Lung (tissue), 12 donors: ENCODE data around the gene OGFOD3. TPM values are rescaled to one million over a fixed set of nuclear protein-coding genes. Genes with fewer than 3 reads are reported as not detected.

Source experiments
- ATAC-seq: fragments of 200-7000 bp; cut with Tn5 transposase; one replicate; pipeline ENCODE4 v1.9.1; 2020; ENCODE audit warnings: moderate number of reproducible peaks; ENCODE audit not compliant: insufficient read depth, low FRiP score
- DNase-seq, 3 donors: peaks; one replicate each; pipeline ENCODE4 v3.0.0-alpha.2; 2013 to 2017
- H3K27ac ChIP-seq, 2 donors: one replicate each; pipeline ENCODE4 v1.5.1; 2013; ENCODE audit warnings: mild to moderate bottlenecking in 2 of 2, moderate library complexity in 2 of 2, control low read depth in 1 of 2, inconsistent platforms in 1 of 2, low read depth in 1 of 2, low read length in 1 of 2
- H3K27me3 ChIP-seq, 3 donors: one replicate each; pipeline ENCODE4 v1.5.1; 2013; ENCODE audit warnings: low read length in 2 of 3; ENCODE audit not compliant: control insufficient read depth in 3 of 3, insufficient read depth in 3 of 3
- H3K36me3 ChIP-seq, 4 donors: one replicate each; pipeline ENCODE4 v1.5.1; 2013; ENCODE audit warnings: low read length in 4 of 4, mild to moderate bottlenecking in 1 of 4, moderate library complexity in 1 of 4; ENCODE audit not compliant: control insufficient read depth in 4 of 4, insufficient read depth in 4 of 4
- H3K4me1 ChIP-seq, 5 donors: one replicate each; pipeline ENCODE4 v1.5.1; 2013; ENCODE audit warnings: low read length in 5 of 5, mild to moderate bottlenecking in 2 of 5, moderate library complexity in 1 of 5; ENCODE audit not compliant: control insufficient read depth in 5 of 5, insufficient read depth in 5 of 5
- H3K4me3 ChIP-seq: one replicate; pipeline ENCODE4 v1.5.1; 2013; ENCODE audit warnings: mild to moderate bottlenecking, control low read depth, moderate library complexity
- H3K9ac ChIP-seq, 2 donors: one replicate each; pipeline ENCODE4 v1.5.1; 2013; ENCODE audit warnings: low read length in 2 of 2, control low read depth in 1 of 2; ENCODE audit not compliant: insufficient read depth in 1 of 2
- H3K9me3 ChIP-seq, 4 donors: one replicate each; pipeline ENCODE4 v1.5.1; 2013; ENCODE audit warnings: low read length in 3 of 4, mild to moderate bottlenecking in 1 of 4, moderate library complexity in 1 of 4; ENCODE audit not compliant: control insufficient read depth in 4 of 4, insufficient read depth in 3 of 4
- CTCF ChIP-seq: IDR thresholded peaks from 2 replicates; pipeline ENCODE4 v1.5.1; 2012; ENCODE audit warnings: mild to moderate bottlenecking; ENCODE audit errors: control extremely low read depth, extremely low read depth
- WGBS, 2 donors: extraction: QIAGEN DNeasy Blood & Tissue Kit; methylation state at CpG; one replicate each; pipeline ENCODE4 v1.1.7; 2013; 5-methylcytosine and 5-hydroxymethylcytosine counted together
- polyA plus RNA-seq, 2 donors: library from polyadenylated mRNA; stranded (reverse); fragments of 200-250 nt; gene quantifications; one replicate each; pipeline ENCODE4 v1.2.1, GENCODE V29; 2013
- total RNA-seq, 2 donors: library from RNA; depleted of rRNA in 1 of 2; stranded (reverse); fragments of >200 nt in 1 of 2; gene quantifications; one replicate each; pipeline ENCODE4 v1.2.1, GENCODE V29; 2014 to 2021
- donor health status: control.
- donor health status: control.
- donor health status: Bipolar disorder and iron deficiency.
- donor health status: healthy.
- donor health status: DM: yes; HTN: yes; CAD: no.

OGFOD3 gene
- total and polyA plus RNA-seq, 4 donors = 20.6 to 41.6 (median 29.8) TPM

GRCh38 chr17:82440469-82440981 is 22.1 kb upstream of the OGFOD3 start:
- H3K9ac ChIP-seq = no peak overlapping the region
- peaks cover 0 to 60% (median 10%) of the 10 kb centered on the region in 4 donors for H3K36me3 ChIP-seq
- DNase-seq = no peak
- no peak overlapping the region for H3K4me3 ChIP-seq
- WGBS, 2 donors = 36 to 66% methylated on average over 22 of the region's 22 CpGs
- peaks cover 0 to 8% (median 0%) of the 10 kb centered on the region in 5 donors for H3K4me1 ChIP-seq
- no peaks in the 10 kb centered on the region for H3K27me3 ChIP-seq
- no peaks in the 10 kb centered on the region for H3K9me3 ChIP-seq
- no peak overlapping the region for H3K27ac ChIP-seq
- no peak for ATAC-seq
- no peak for TF ChIP-seq CTCF

DNA sequence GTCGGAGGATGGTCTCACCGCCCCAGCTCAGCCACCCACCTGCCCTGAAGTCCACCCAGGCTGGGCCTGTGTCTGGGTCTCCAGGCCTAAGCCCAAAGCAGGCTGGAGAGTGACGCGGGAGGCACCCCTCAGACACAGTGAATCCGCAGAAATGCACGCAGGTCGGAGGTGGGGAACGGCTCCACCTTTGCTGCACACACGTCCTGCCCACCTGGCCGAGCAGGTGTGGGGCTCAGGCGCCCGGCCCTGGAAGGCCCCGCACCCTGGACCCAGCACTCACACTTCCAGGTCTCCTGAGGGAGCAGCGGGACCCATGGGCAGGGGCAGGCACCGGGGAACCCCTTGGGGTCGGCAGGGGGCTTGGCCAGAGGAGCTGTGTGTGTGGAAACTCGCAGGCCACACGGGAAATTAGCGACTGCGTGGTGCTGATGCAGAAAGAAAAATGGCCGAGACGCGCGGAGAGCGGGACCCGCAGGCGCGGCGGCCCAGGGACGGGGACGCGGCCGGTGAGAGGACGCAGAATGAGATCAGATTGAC is 21.5 kb upstream of the OGFOD3 start:
- no peaks in the 10 kb centered on the region for H3K27me3 ChIP-seq
- no peak for DNase-seq
- H3K9me3 ChIP-seq = no peaks in the 10 kb centered on the region
- H3K36me3 ChIP-seq = peaks cover 0 to 60% (median 10%) of the 10 kb centered on the region in 4 donors
- peaks cover 0 to 1% (median 0%) of the 10 kb centered on the region in 5 donors for H3K4me1 ChIP-seq
- WGBS, 2 donors = 94% methylated on average over 34 of the region's 34 CpGs
- ATAC-seq = no peak
- no peak overlapping the region for H3K4me3 ChIP-seq
- no peak overlapping the region for H3K9ac ChIP-seq
- H3K27ac ChIP-seq = no peak overlapping the region
- no peak for TF ChIP-seq CTCF

DNA sequence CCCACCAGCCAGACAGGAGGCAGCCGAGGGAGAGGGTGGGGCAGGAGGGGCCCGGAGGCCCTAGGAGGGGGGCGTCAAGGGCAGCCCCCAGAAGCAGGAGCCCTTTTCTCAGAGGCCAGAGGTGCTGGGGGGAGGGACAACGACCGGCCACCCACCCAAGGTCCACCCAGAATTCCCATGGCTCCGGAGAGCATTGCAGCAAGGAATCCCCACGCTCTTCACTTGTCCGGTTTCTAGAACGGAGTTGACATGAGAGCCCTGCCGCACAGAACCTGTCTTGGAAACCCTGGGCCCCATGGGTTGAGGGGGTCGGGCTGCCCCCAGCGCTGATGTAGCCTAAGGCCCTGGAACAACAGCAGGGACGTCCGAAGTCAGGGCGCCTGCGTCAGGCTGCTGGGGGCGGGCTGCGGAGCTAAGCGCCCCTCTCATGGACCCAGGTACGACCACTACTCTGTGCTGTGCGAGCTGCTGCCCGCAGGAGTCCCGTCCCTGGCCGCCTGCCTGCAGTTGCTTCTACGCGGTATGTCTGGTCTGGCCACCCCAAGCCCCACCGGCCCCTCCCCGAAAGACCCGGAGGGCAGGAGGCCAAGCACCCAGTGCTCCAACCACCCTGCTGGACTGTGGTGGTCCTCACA is 20.9 kb upstream of the OGFOD3 start:
- Histone ChIP-seq H3K36me3 (peaks cover 0 to 54% (median 10%) of the 10 kb centered on the region in 4 donors), H3K4me1 (no peaks in the 10 kb centered on the region), H3K4me3 (no peak overlapping the region), H3K9ac (no peak overlapping the region), H3K9me3 (no peaks in the 10 kb centered on the region), H3K27ac (no peak overlapping the region), H3K27me3 (no peaks in the 10 kb centered on the region)
- ATAC-seq (no peak), DNase-seq (no peak)
- no peak for TF ChIP-seq CTCF
- 93 to 94% methylated on average over 29 of the region's 29 CpGs for WGBS, 2 donors
